H1 (cell line): ENCODE measurements around the gene MRRF. TPM values are rescaled to one million over a fixed set of nuclear protein-coding genes. Genes with fewer than 3 reads are reported as not detected.

Experiments
- CTCF ChIA-PET: fragments of 300-600 bp; sonication (Branson Sonifier 250); formaldehyde crosslinking; loops from one replicate; lab custom pipeline; 2021; ENCODE audit not compliant: partially characterized antibody; lab: Charles Lee
- POLR2A ChIA-PET: fragments of 300-600 bp; sonication (Branson Sonifier 250); formaldehyde crosslinking; loops from one replicate; lab custom pipeline; 2021; ENCODE audit warnings: inconsistent platforms; ENCODE audit not compliant: partially characterized antibody; lab: Charles Lee
- DNase-seq, 2 experiments: peaks; one replicate each; pipeline versions ENCODE4 v3.0.0 to v3.0.0-alpha.2; 2010 to 2022; ENCODE audit warnings: low spot score in 2 of 2, low read depth in 1 of 2, mixed read lengths in 1 of 2
- FAIRE-seq: peaks from 2 replicates; lab custom pipeline; 2011; peaks lifted over from hg19 to GRCh38; lab: Jason Lieb, UNC
- H2AFZ ChIP-seq: 2 replicates; pipeline ENCODE4 v1.8.1; 2012; ENCODE audit warnings: low read length, inconsistent platforms
- H2AK5ac ChIP-seq: 2 replicates; pipeline ENCODE4 v1.6.1; 2013; ENCODE audit warnings: low read depth, low read length
- H2BK120ac ChIP-seq: replicated peaks from 2 replicates; pipeline ENCODE3; 2013; ENCODE audit warnings: low read depth, low read length, inconsistent platforms
- H2BK12ac ChIP-seq: 2 replicates; pipeline ENCODE4 v1.6.1; 2013; ENCODE audit warnings: low read depth, low read length
- H2BK15ac ChIP-seq: 2 replicates; pipeline ENCODE4 v1.6.1; 2013; ENCODE audit warnings: low read length
- H2BK20ac ChIP-seq: 2 replicates; pipeline ENCODE4 v1.6.1; 2013; ENCODE audit warnings: low read length
- H2BK5ac ChIP-seq: 2 replicates; pipeline ENCODE4 v1.6.1; 2013; ENCODE audit warnings: low read depth, low read length
- H3K14ac ChIP-seq: 2 replicates; pipeline ENCODE4 v1.6.1; 2013; ENCODE audit warnings: inconsistent platforms; ENCODE audit not compliant: insufficient read length
- H3K18ac ChIP-seq: 2 replicates; pipeline ENCODE4 v1.6.1; 2013; ENCODE audit warnings: low read length; ENCODE audit errors: extremely low read depth
- H3K23ac ChIP-seq: 2 replicates; pipeline ENCODE4 v1.6.1; 2013; ENCODE audit warnings: inconsistent platforms; ENCODE audit not compliant: insufficient read length
- H3K23me2 ChIP-seq: 2 replicates; pipeline ENCODE4 v1.6.1; 2013; ENCODE audit warnings: low read depth, low read length
- H3K27ac ChIP-seq: 2 replicates; pipeline ENCODE4 v1.6.1; 2011; ENCODE audit warnings: low read depth, low read length, inconsistent platforms
- H3K27me3 ChIP-seq, 4 experiments: replicated peaks in 1 of 4; 1 replicate in 1 of 4; 2 replicates in 3 of 4; pipeline versions ENCODE4 v1.6.1 to v1.8.1; 2011 to 2013; ENCODE audit warnings: low read length in 3 of 4, mild to moderate bottlenecking in 3 of 4, inconsistent platforms in 2 of 4, mixed read lengths in 2 of 4, moderate library complexity in 1 of 4; ENCODE audit not compliant: control insufficient read depth in 3 of 4, insufficient read depth in 3 of 4; ENCODE audit errors: extremely low read depth in 1 of 4
- H3K36me3 ChIP-seq, 4 experiments: 2 replicates each; pipeline versions ENCODE4 v1.6.1 to v1.8.1; 2011 to 2013; ENCODE audit warnings: mild to moderate bottlenecking in 4 of 4, low read length in 3 of 4, moderate library complexity in 2 of 4, control low read depth in 1 of 4, inconsistent platforms in 1 of 4; ENCODE audit not compliant: insufficient read depth in 4 of 4, control insufficient read depth in 2 of 4
- H3K4ac ChIP-seq: replicated peaks from 2 replicates; pipeline ENCODE3; 2013; ENCODE audit warnings: low read length, low read depth, mixed read lengths, inconsistent platforms; ENCODE audit not compliant: insufficient read length
- H3K4me1 ChIP-seq, 4 experiments: replicated peaks in 1 of 4; 1 replicate in 1 of 4; 2 replicates in 3 of 4; pipeline versions ENCODE4 v1.6.1 to v1.8.1; 2011 to 2013; ENCODE audit warnings: low read length in 3 of 4, inconsistent platforms in 2 of 4, mixed read lengths in 1 of 4; ENCODE audit not compliant: insufficient read depth in 4 of 4, control insufficient read depth in 3 of 4
- H3K4me2 ChIP-seq, 2 experiments: 2 replicates each; pipeline versions ENCODE4 v1.6.1 to v1.8.1; 2011 to 2013; ENCODE audit warnings: low read depth in 2 of 2, low read length in 2 of 2, control low read depth in 1 of 2, inconsistent platforms in 1 of 2, mild to moderate bottlenecking in 1 of 2; ENCODE audit not compliant: insufficient read depth in 1 of 2
- H3K4me3 ChIP-seq, 4 experiments: fragments of 200-600, 300-600 bp in 1 of 4; sonication (generic), shearing (Covaris generic), sonication (Bioruptor Twin) in 1 of 4; 2 replicates each; pipeline versions ENCODE4 v1.5.1 to v1.8.1; 2011 to 2016; ENCODE audit warnings: low read length in 4 of 4, low read depth in 3 of 4, control low read depth in 2 of 4, inconsistent platforms in 2 of 4, mild to moderate bottlenecking in 2 of 4, mixed read lengths in 1 of 4, moderate library complexity in 1 of 4; ENCODE audit not compliant: insufficient read depth in 2 of 4; ENCODE audit errors: extremely low read depth in 1 of 4
- H3K56ac ChIP-seq: replicated peaks from 2 replicates; pipeline ENCODE3; 2013; ENCODE audit warnings: low read depth, mild to moderate bottlenecking, mixed read lengths, low read length, inconsistent platforms; ENCODE audit not compliant: insufficient read length
- H3K79me1 ChIP-seq: 2 replicates; pipeline ENCODE4 v1.6.1; 2013; ENCODE audit warnings: low read depth, low read length, control low read depth
- H3K79me2 ChIP-seq, 2 experiments: 2 replicates each; pipeline versions ENCODE4 v1.6.1 to v1.8.1; 2012 to 2013; ENCODE audit warnings: low read length in 2 of 2, mild to moderate bottlenecking in 2 of 2, inconsistent platforms in 1 of 2; ENCODE audit not compliant: insufficient read depth in 2 of 2, control insufficient read depth in 1 of 2
- H3K9ac ChIP-seq, 4 experiments: replicated peaks in 1 of 4; 1 replicate in 1 of 4; 2 replicates in 3 of 4; pipeline versions ENCODE4 v1.6.1 to v1.8.1; 2011 to 2013; ENCODE audit warnings: low read depth in 3 of 4, low read length in 3 of 4, control low read depth in 2 of 4, mild to moderate bottlenecking in 2 of 4, moderate library complexity in 2 of 4, inconsistent platforms in 1 of 4; ENCODE audit errors: extremely low read depth in 1 of 4
- H3K9me3 ChIP-seq, 2 experiments: 2 replicates each; pipeline versions ENCODE4 v1.6.1 to v1.8.1; 2012 to 2013; ENCODE audit warnings: mild to moderate bottlenecking in 2 of 2, moderate library complexity in 2 of 2, control low read depth in 1 of 2, inconsistent platforms in 1 of 2, low read depth in 1 of 2, low read length in 1 of 2, mixed read lengths in 1 of 2; ENCODE audit not compliant: insufficient read depth in 2 of 2
- H4K20me1 ChIP-seq, 2 experiments: replicated peaks in 1 of 2; 2 replicates each; pipeline versions ENCODE3 to v1.8.1; 2011 to 2013; ENCODE audit warnings: inconsistent platforms in 2 of 2, low read length in 2 of 2, mild to moderate bottlenecking in 1 of 2; ENCODE audit not compliant: insufficient read depth in 2 of 2, control insufficient read depth in 1 of 2
- H4K5ac ChIP-seq: 2 replicates; pipeline ENCODE4 v1.6.1; 2013; ENCODE audit warnings: low read length, low read depth, mixed read lengths, inconsistent platforms; ENCODE audit not compliant: insufficient read length
- H4K8ac ChIP-seq: 2 replicates; pipeline ENCODE4 v1.8.0; 2013; ENCODE audit warnings: mild to moderate bottlenecking, moderate library complexity, low read length, inconsistent platforms; ENCODE audit not compliant: insufficient read depth; ENCODE audit errors: extremely low read depth
- H4K91ac ChIP-seq: replicated peaks from 2 replicates; pipeline ENCODE3; 2013; ENCODE audit warnings: low read length, mixed read lengths, inconsistent platforms; ENCODE audit not compliant: insufficient read length
- EGR1 ChIP-seq: IDR thresholded peaks from 2 replicates; pipeline ENCODE4 v1.6.1; 2011; ENCODE audit warnings: low read depth, low read length, borderline replicate concordance
- EP300 ChIP-seq, 2 experiments: IDR thresholded peaks; 1 replicate in 1 of 2; 2 replicates in 1 of 2; pipeline ENCODE4 v1.6.1; 2011 to 2012; ENCODE audit warnings: low read depth in 2 of 2, low read length in 2 of 2, mild to moderate bottlenecking in 2 of 2, borderline replicate concordance in 1 of 2, inconsistent platforms in 1 of 2, moderate library complexity in 1 of 2
- JUN ChIP-seq: IDR thresholded peaks from 2 replicates; pipeline ENCODE4 v1.6.1; 2011; ENCODE audit warnings: low read depth, mild to moderate bottlenecking, improper control_type of control experiment, low read length
- PHF8 ChIP-seq: fragments of 200-600 bp; sonication (generic); conservative IDR thresholded peaks from 2 replicates; pipeline ENCODE4 v1.7.1; 2012; ENCODE audit warnings: low read depth, mild to moderate bottlenecking, inconsistent platforms, low read length, moderate library complexity
- POU5F1 ChIP-seq: IDR thresholded peaks from 2 replicates; pipeline ENCODE4 v1.6.1; 2011; ENCODE audit warnings: low read depth, mild to moderate bottlenecking, low read length, moderate library complexity
- RNF2 ChIP-seq: fragments of 200-900, 300-1000 bp; sonication (generic); IDR thresholded peaks from 2 replicates; pipeline ENCODE4 v1.7.1; 2016; ENCODE audit warnings: borderline replicate concordance, low read depth, mild to moderate bottlenecking, antibody characterized with exemption, low read length; ENCODE audit not compliant: poor library complexity, severe bottlenecking; ENCODE audit errors: missing control alignments
- WGBS, 2 experiments: shearing (Covaris generic) in 1 of 2; methylation state at CpG; one replicate each; pipeline versions ENCODE4 v1.1.6 to v1.1.7; 2013 to 2015; ENCODE audit warnings: low lambda C conversion rate in 2 of 2, mixed read lengths in 2 of 2, inconsistent platforms in 1 of 2, low coverage in 1 of 2, missing lambda C conversion rate in 1 of 2; ENCODE audit not compliant: insufficient replicate concordance in 2 of 2, insufficient coverage in 1 of 2, insufficient read length in 1 of 2; ENCODE audit errors: extremely low coverage in 1 of 2, missing lambda C conversion rate in 1 of 2; 5-methylcytosine and 5-hydroxymethylcytosine counted together
- polyA plus RNA-seq, 7 experiments: library from polyadenylated mRNA; depleted of rRNA in 3 of 7; stranded (reverse) in 5 of 7; unstranded in 2 of 7; fragments of >200 nt in 5 of 7; fragments of 200-250 nt in 2 of 7; gene quantifications; 1 replicate in 5 of 7; 2 replicates in 1 of 7; 4 replicates in 1 of 7; pipeline versions ENCODE4 v1.2.1 to v1.2.3, GENCODE V29; 2011 to 2013; ENCODE audit warnings: missing spikeins in 2 of 7, mixed read lengths in 2 of 7
- total RNA-seq: library from RNA; stranded (reverse); fragmentation: NEBNext Ultra II Directional; extraction: Animal tissue kit (Norgen Biotek cat#: 25700); gene quantifications from 2 replicates; pipeline ENCODE4 v1.2.1, GENCODE V29; 2021

The MRRF gene
- total and polyA plus RNA-seq, 2 of the 8 experiments (the other 6 are each of a cell fraction or from before 2014, with no cell fraction given) = 29.4 to 47.8 TPM

DNA sequence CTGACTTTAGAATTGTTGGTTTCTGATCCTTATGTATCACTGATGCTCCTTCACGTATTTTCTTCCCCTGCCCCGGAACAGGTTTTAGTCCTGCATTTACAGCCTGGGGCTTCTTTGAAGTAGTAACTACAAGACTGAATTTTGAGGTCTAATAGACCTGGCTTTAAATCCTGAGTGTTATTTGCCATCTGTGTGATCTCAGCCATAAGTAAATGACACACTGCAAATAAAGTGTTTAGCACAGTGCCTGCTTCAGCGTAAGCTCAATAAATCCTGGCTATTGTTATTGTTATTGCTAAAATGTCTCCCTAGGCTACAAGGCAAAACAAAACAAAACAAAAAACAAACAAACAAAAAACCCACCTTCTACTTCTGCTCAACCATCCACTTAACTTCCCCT, 20.3 kb upstream of the MRRF start:
- no peak overlapping the region for H3K18ac ChIP-seq
- no peak overlapping the region for H3K56ac ChIP-seq
- H3K4me2 ChIP-seq = no peak overlapping the region
- DNase-seq (no peak), FAIRE-seq (no peak)
- H3K79me2 ChIP-seq = no peaks in the 10 kb centered on the region; a peak in 1 of 4 replicates
- H3K27me3 ChIP-seq = no peaks in the 10 kb centered on the region
- no peak overlapping the region for H2BK120ac ChIP-seq
- no peak overlapping the region for H3K4me3 ChIP-seq
- H3K36me3 ChIP-seq = peaks cover 3 to 50% (median 28%) of the 10 kb centered on the region in 4 experiments; a peak in 7 of 8 replicates
- no peak overlapping the region for H2BK15ac ChIP-seq
- no peak overlapping the region for H4K5ac ChIP-seq
- H3K9ac ChIP-seq = no peak overlapping the region
- no peak for TF ChIP-seq POU5F1
- no peak for TF ChIP-seq EP300 (IDR thresholded peaks at IDR 0.05; ENCODE audit: borderline replicate concordance in 1 of 2, low read depth in 2 of 2, low read length in 2 of 2)
- no peak for TF ChIP-seq PHF8
- TF ChIP-seq EGR1 = no peak
- no peak for TF ChIP-seq RNF2
- no peak for TF ChIP-seq JUN
- peaks cover 0 to 6% of the 10 kb centered on the region in 2 experiments for H4K20me1 ChIP-seq
- ChIA-PET POLR2A (no interaction called here), CTCF (interaction anchor here (0.7 to 1.4 kb wide), 3 partner anchors 12 to 143 kb away, joined by 3 to 8 read pairs (median 4); no protein-coding TSS in a partner anchor)
- H2AFZ ChIP-seq = no peak overlapping the region
- H3K23ac ChIP-seq = no peak overlapping the region
- WGBS, 2 experiments = 89% methylated on average over 3 of the region's 3 CpGs; no CpG with 5 or more reads in 1 of the 2 experiments
- H3K9me3 ChIP-seq = no peaks in the 10 kb centered on the region
- H3K23me2 ChIP-seq = no peaks in the 10 kb centered on the region
- no peak overlapping the region for H2BK5ac ChIP-seq
- H2BK12ac ChIP-seq = no peak overlapping the region
- H2AK5ac ChIP-seq = no peak overlapping the region
- no peaks in the 10 kb centered on the region for H3K79me1 ChIP-seq
- no peak overlapping the region for H3K4ac ChIP-seq
- no peak overlapping the region for H4K8ac ChIP-seq
- H3K27ac ChIP-seq = no peak overlapping the region
- no peak overlapping the region for H3K14ac ChIP-seq
- no peak overlapping the region for H4K91ac ChIP-seq
- H2BK20ac ChIP-seq = no peak overlapping the region
- H3K4me1 ChIP-seq = no peaks in the 10 kb centered on the region
